ENCODE measurements around the gene FAM24B. TPM values are rescaled to one million over a fixed set of nuclear protein-coding genes. Genes with fewer than 3 reads are reported as not detected.

The FAM24B gene
- total RNA-seq, 1 experiment from 2014 or later = 19.0 TPM

DNA sequence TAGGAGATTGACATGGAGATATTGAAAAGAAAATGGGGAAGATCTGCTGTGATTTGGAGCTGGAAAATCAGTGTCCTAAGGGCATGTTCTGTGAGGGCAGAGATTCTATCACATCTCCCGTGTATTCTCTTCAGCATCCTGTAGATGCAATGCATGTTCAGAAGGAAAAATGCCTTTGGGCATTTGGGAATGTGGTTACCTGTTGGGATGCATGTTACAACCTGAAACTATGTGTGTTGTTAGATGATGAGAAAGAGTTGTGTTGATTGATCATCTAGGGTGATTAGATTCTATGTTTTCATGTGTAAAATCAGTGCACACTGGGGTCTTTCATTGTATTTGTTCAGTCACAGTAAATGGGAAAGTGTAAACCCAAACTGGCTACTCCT is 48.4 kb downstream of the FAM24B start:
- intact Hi-C loops (cut with micrococcal nuclease; ENCODE audit: unreplicated experiment) = no loop called here
- CTCF ChIA-PET = no interaction called here
- no peak overlapping the region for H3K4me3 ChIP-seq (ENCODE audit: low read depth, low read length)
- H3K9me3 Mint-ChIP-seq (ENCODE audit: unreplicated experiment) = no peaks in the 10 kb centered on the region
- H3K4me1 ChIP-seq = no peaks in the 10 kb centered on the region
- no peaks in the 10 kb centered on the region for H3K27me3 ChIP-seq (replicated peaks; ENCODE audit: control insufficient read depth, insufficient read depth, low read length)
- POLR2A ChIA-PET = no interaction called here
- DNase-seq = no peak
- H3K4me3 Mint-ChIP-seq (ENCODE audit: unreplicated experiment) = no peak overlapping the region
- H3K27ac Mint-ChIP-seq (ENCODE audit: unreplicated experiment) = no peak overlapping the region
- H3K4me1 Mint-ChIP-seq (ENCODE audit: low read depth, unreplicated experiment) = no peaks in the 10 kb centered on the region
- BruUV-seq (replicated peaks) = no TSS peak
- H3K36me3 Mint-ChIP-seq (ENCODE audit: insufficient read depth, unreplicated experiment) = peaks cover 9% of the 10 kb centered on the region
- H3K9me3 ChIP-seq = no peaks in the 10 kb centered on the region
- TF ChIP-seq, protein P1, sequence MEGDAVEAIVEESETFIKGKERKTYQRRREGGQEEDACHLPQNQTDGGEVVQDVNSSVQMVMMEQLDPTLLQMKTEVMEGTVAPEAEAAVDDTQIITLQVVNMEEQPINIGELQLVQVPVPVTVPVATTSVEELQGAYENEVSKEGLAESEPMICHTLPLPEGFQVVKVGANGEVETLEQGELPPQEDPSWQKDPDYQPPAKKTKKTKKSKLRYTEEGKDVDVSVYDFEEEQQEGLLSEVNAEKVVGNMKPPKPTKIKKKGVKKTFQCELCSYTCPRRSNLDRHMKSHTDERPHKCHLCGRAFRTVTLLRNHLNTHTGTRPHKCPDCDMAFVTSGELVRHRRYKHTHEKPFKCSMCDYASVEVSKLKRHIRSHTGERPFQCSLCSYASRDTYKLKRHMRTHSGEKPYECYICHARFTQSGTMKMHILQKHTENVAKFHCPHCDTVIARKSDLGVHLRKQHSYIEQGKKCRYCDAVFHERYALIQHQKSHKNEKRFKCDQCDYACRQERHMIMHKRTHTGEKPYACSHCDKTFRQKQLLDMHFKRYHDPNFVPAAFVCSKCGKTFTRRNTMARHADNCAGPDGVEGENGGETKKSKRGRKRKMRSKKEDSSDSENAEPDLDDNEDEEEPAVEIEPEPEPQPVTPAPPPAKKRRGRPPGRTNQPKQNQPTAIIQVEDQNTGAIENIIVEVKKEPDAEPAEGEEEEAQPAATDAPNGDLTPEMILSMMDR (IDR thresholded peaks at IDR 0.05; ENCODE audit: insufficient read depth in 1 of 2, low read depth in 1 of 2, low read length in 1 of 2, severe bottlenecking in 1 of 2, unreplicated experiment in 1 of 2) = no peak
- peaks cover 2% of the 10 kb centered on the region for H3K27me3 Mint-ChIP-seq (ENCODE audit: insufficient read depth, unreplicated experiment)
- no peaks in the 10 kb centered on the region for H3K36me3 ChIP-seq (ENCODE audit: control insufficient read depth, insufficient read depth, low read length)

DNA sequence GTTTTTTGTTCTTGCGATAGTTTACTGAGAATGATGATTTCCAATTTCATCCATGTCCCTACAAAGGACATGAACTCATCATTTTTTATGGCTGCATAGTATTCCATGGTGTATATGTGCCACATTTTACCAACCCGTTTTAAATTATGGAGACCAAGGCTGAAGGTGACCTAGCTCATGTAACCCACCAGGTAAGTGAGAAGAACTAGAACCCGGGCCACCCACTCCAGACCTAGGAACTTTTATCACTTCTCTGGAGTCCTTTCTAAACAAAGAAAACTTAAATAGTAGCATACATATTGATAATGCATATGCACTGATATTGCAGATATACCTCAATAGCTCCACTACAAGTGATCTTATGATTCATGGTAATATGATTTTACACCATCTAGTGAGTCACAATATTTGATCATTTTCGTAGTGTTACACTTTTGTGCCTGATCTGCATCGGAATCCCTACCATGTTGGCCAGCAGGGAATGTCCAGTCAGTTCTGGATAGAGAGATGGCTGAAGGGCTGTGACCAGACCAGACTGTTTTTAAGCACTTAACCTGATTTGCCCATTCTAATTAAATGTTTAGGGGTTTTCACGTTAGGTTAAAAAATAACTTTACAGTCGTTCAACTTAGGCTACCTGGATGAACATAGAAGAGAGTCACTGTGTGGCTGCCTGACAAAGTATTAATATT is 49.0 kb downstream of the FAM24B start:
- BruUV-seq (replicated peaks) = no TSS peak
- POLR2A ChIA-PET = no interaction called here

DNA sequence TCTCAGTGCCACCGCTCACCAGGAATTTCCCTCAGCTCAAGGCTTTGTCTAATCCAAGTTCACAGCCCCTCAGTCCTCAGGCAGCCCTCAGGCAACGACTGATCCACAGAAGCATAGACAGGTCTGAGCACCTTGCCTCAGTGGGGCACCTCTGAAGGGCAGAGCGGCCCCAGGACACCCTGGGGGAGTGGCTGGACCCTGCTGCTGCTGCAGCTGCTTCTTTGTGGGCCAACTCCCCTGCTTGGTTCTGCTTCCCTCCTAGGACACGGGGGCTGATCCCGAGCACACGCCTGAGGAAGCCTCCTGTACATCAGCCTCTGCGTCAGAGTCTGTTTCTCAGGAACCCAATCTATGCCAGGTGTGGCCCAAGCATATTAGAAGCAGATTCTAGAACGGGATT is 49.9 kb downstream of the FAM24B start:
- intact Hi-C loops (cut with micrococcal nuclease; ENCODE audit: unreplicated experiment) = no loop called here
- no TSS peak for BruUV-seq (replicated peaks)
- Mint-ChIP-seq H3K4me3 (ENCODE audit: unreplicated experiment) (no peak overlapping the region), H3K4me1 (ENCODE audit: low read depth, unreplicated experiment) (no peaks in the 10 kb centered on the region), H3K27ac (ENCODE audit: unreplicated experiment) (no peak overlapping the region), H3K27me3 (ENCODE audit: insufficient read depth, unreplicated experiment) (peaks cover 10% of the 10 kb centered on the region), H3K36me3 (ENCODE audit: insufficient read depth, unreplicated experiment) (peaks cover 9% of the 10 kb centered on the region), H3K9me3 (ENCODE audit: unreplicated experiment) (no peaks in the 10 kb centered on the region)
- Histone ChIP-seq H3K36me3 (ENCODE audit: control insufficient read depth, insufficient read depth, low read length) (no peaks in the 10 kb centered on the region), H3K9me3 (no peaks in the 10 kb centered on the region), H3K4me3 (ENCODE audit: low read depth, low read length) (no peak overlapping the region), H3K27me3 (replicated peaks; ENCODE audit: control insufficient read depth, insufficient read depth, low read length) (no peaks in the 10 kb centered on the region), H3K4me1 (no peaks in the 10 kb centered on the region)
- no peak for DNase-seq
- ChIA-PET CTCF (no interaction called here), POLR2A (no interaction called here)
- TF ChIP-seq, protein P1 (IDR thresholded peaks at IDR 0.05; ENCODE audit: insufficient read depth in 1 of 2, low read depth in 1 of 2, low read length in 1 of 2, severe bottlenecking in 1 of 2, unreplicated experiment in 1 of 2) = no peak

More for the DNA sequence above, 49.0 kb downstream of the FAM24B start:
- no peaks in the 10 kb centered on the region for H3K27me3 ChIP-seq (replicated peaks; ENCODE audit: control insufficient read depth, insufficient read depth, low read length)
- no peak overlapping the region for H3K27ac Mint-ChIP-seq (ENCODE audit: unreplicated experiment)
- no peaks in the 10 kb centered on the region for H3K9me3 Mint-ChIP-seq (ENCODE audit: unreplicated experiment)
- H3K36me3 ChIP-seq (ENCODE audit: control insufficient read depth, insufficient read depth, low read length) = no peaks in the 10 kb centered on the region
- intact Hi-C loops (cut with micrococcal nuclease; ENCODE audit: unreplicated experiment) = no loop called here
- no peak overlapping the region for H3K4me3 Mint-ChIP-seq (ENCODE audit: unreplicated experiment)
- H3K4me1 Mint-ChIP-seq (ENCODE audit: low read depth, unreplicated experiment) = no peaks in the 10 kb centered on the region
- H3K4me3 ChIP-seq (ENCODE audit: low read depth, low read length) = no peak overlapping the region
- CTCF ChIA-PET = no interaction called here
- no peaks in the 10 kb centered on the region for H3K9me3 ChIP-seq
- peaks cover 7% of the 10 kb centered on the region for H3K27me3 Mint-ChIP-seq (ENCODE audit: insufficient read depth, unreplicated experiment)
- TF ChIP-seq, protein P1 (IDR thresholded peaks at IDR 0.05; ENCODE audit: insufficient read depth in 1 of 2, low read depth in 1 of 2, low read length in 1 of 2, severe bottlenecking in 1 of 2, unreplicated experiment in 1 of 2) = no peak
- H3K36me3 Mint-ChIP-seq (ENCODE audit: insufficient read depth, unreplicated experiment) = peaks cover 9% of the 10 kb centered on the region
- no peaks in the 10 kb centered on the region for H3K4me1 ChIP-seq
- no peak for DNase-seq

Measured in Caco-2 (cell line).